Endothelial cell of umbilical vein (primary cell): ENCODE measurements around the gene DTD2. TPM values are rescaled to one million over a fixed set of nuclear protein-coding genes. Genes with fewer than 3 reads are reported as not detected.

Experiments used
- BruUV-seq: library from RNA; stranded (reverse); fragments of 400-500 nt; replicated peaks from 2 replicates; lab custom pipeline; 2021; lab: Mats Ljungman, UMichigan
- CTCF ChIA-PET: fragments of 300-600, 350-600 bp; sonication (Branson Sonifier 250); formaldehyde crosslinking; loops from one replicate; lab custom pipeline; 2021; ENCODE audit warnings: antibody characterized with exemption, inconsistent platforms; lab: Charles Lee
- POLR2A ChIA-PET: fragments of 300-600, 350-600 bp; sonication (Branson Sonifier 250); formaldehyde crosslinking; loops from one replicate; lab custom pipeline; 2021; ENCODE audit warnings: antibody characterized with exemption, inconsistent platforms; lab: Charles Lee
- DNase-seq: peaks from one replicate; pipeline ENCODE4 v3.0.0-alpha.2; 2011; ENCODE audit warnings: low read depth, low spot score
- FAIRE-seq: peaks from 2 replicates; lab custom pipeline; 2011; peaks lifted over from hg19 to GRCh38; lab: Jason Lieb, UNC
- H2AFZ ChIP-seq: 2 replicates; pipeline ENCODE4 v1.6.0; 2012; ENCODE audit warnings: low read depth, low read length, control low read depth, inconsistent platforms
- H3K27ac ChIP-seq: 2 replicates; pipeline ENCODE4 v1.5.1; 2011; ENCODE audit warnings: low read depth, mild to moderate bottlenecking, control low read depth, low read length, moderate library complexity; ENCODE audit not compliant: insufficient read depth
- H3K27me3 ChIP-seq, 2 experiments: 2 replicates each; pipeline versions ENCODE4 v1.6.0 to v1.6.1; 2011; ENCODE audit warnings: low read length in 2 of 2, mixed read lengths in 1 of 2; ENCODE audit not compliant: control insufficient read depth in 2 of 2, insufficient read depth in 2 of 2
- H3K36me3 ChIP-seq, 2 experiments: 2 replicates in 1 of 2; 3 replicates in 1 of 2; pipeline ENCODE4 v1.5.1; 2011; ENCODE audit warnings: low read length in 2 of 2, mild to moderate bottlenecking in 1 of 2, moderate library complexity in 1 of 2; ENCODE audit not compliant: control insufficient read depth in 2 of 2, insufficient read depth in 2 of 2; ENCODE audit errors: extremely low read depth in 1 of 2
- H3K4me1 ChIP-seq: 3 replicates; pipeline ENCODE4 v1.5.1; 2011; ENCODE audit warnings: mild to moderate bottlenecking, low read length; ENCODE audit not compliant: control insufficient read depth, insufficient read depth; ENCODE audit errors: extremely low read depth
- H3K4me2 ChIP-seq: 2 replicates; pipeline ENCODE4 v1.6.1; 2011; ENCODE audit warnings: low read length, control low read depth, mixed read lengths; ENCODE audit not compliant: insufficient read depth
- H3K4me3 ChIP-seq, 3 experiments: fragments of 200-600 bp in 1 of 3; sonication (generic), shearing (Covaris generic) in 1 of 3; replicated peaks in 1 of 3; 2 replicates each; pipeline ENCODE4 v1.5.1; 2011 to 2016; ENCODE audit warnings: control low read depth in 3 of 3, low read length in 3 of 3, mild to moderate bottlenecking in 2 of 3, inconsistent platforms in 1 of 3, low read depth in 1 of 3, moderate library complexity in 1 of 3; ENCODE audit not compliant: insufficient read depth in 1 of 3
- H3K79me2 ChIP-seq: 2 replicates; pipeline ENCODE4 v1.6.0; 2012; ENCODE audit warnings: low read length, inconsistent platforms; ENCODE audit not compliant: control insufficient read depth, insufficient read depth
- H3K9ac ChIP-seq: replicated peaks from 2 replicates; pipeline ENCODE3; 2011; ENCODE audit warnings: low read length, control low read depth; ENCODE audit not compliant: insufficient read depth; ENCODE audit errors: extremely low read depth
- H3K9me1 ChIP-seq: replicated peaks from 3 replicates; pipeline ENCODE4 v1.6.0; 2011; ENCODE audit warnings: mild to moderate bottlenecking, low read length; ENCODE audit not compliant: control insufficient read depth, insufficient read depth; ENCODE audit errors: extremely low read depth
- H3K9me3 ChIP-seq: replicated peaks from 2 replicates; pipeline ENCODE4 v1.5.1; 2012; ENCODE audit warnings: low read length, inconsistent platforms; ENCODE audit not compliant: control insufficient read depth, insufficient read depth
- H4K20me1 ChIP-seq: replicated peaks from 2 replicates; pipeline ENCODE3; 2011; ENCODE audit warnings: mild to moderate bottlenecking, low read length; ENCODE audit not compliant: control insufficient read depth, insufficient read depth; ENCODE audit errors: extremely low read depth
- CTCF ChIP-seq, 2 donors: IDR thresholded peaks; 1 replicate in 1 of 2; 2 replicates in 1 of 2; pipeline ENCODE4 v1.5.1; 2011; ENCODE audit warnings: low read length in 2 of 2, mild to moderate bottlenecking in 2 of 2, moderate library complexity in 2 of 2, control low read depth in 1 of 2, inconsistent platforms in 1 of 2, low read depth in 1 of 2; ENCODE audit not compliant: insufficient read depth in 1 of 2; ENCODE audit errors: extremely low read depth in 1 of 2
- EZH2 ChIP-seq: IDR thresholded peaks from 2 replicates; pipeline ENCODE4 v1.6.1; 2012; ENCODE audit warnings: borderline replicate concordance, low read depth, mild to moderate bottlenecking, moderate library complexity, low read length, inconsistent platforms; ENCODE audit not compliant: severe bottlenecking
- FOS ChIP-seq: IDR thresholded peaks from 2 replicates; pipeline ENCODE4 v1.6.1; 2011; ENCODE audit warnings: mild to moderate bottlenecking, low read length, moderate library complexity, borderline replicate concordance; ENCODE audit not compliant: insufficient read depth
- GATA2 ChIP-seq: IDR thresholded peaks from 2 replicates; pipeline ENCODE4 v1.7.0; 2011; ENCODE audit warnings: low read depth, mild to moderate bottlenecking, moderate library complexity, mixed read lengths, low read length; ENCODE audit not compliant: insufficient read length, insufficient read depth
- JUN ChIP-seq: IDR thresholded peaks from 2 replicates; pipeline ENCODE4 v1.6.1; 2011; ENCODE audit warnings: borderline replicate concordance, low read depth; ENCODE audit not compliant: insufficient read length, insufficient read depth
- MYC ChIP-seq: IDR thresholded peaks from one replicate; pipeline ENCODE4 v1.6.1; 2011; ENCODE audit warnings: mild to moderate bottlenecking, low read depth, low read length
- POLR2A ChIP-seq: IDR thresholded peaks from 2 replicates; pipeline ENCODE4 v1.6.1; 2012; ENCODE audit warnings: low read depth, mild to moderate bottlenecking, control low read depth, low read length
- POLR2AphosphoS5 ChIP-seq: IDR thresholded peaks from 2 replicates; pipeline ENCODE4 v1.6.1; 2012; ENCODE audit warnings: low read depth, mild to moderate bottlenecking, control low read depth, low read length, moderate library complexity; ENCODE audit not compliant: insufficient read depth
- dilution Hi-C: fragments of 300-500 bp; cut with MboI; formaldehyde crosslinking; loops from one replicate; pipeline ENCODE4 v1.15.0; 2019; ENCODE audit warnings: low sequenced_read_pairs; ENCODE audit not compliant: extremely low pct_ligation_motif_present
- intact Hi-C: fragments of 100-400 bp; cut with micrococcal nuclease; formaldehyde crosslinking; loops from one replicate; pipeline ENCODE4 v1.10.0; 2022
- polyA plus RNA-seq, 4 experiments: library from polyadenylated mRNA; depleted of rRNA in 3 of 4; stranded (reverse) in 3 of 4; unstranded in 1 of 4; fragments of >200 nt; gene quantifications; 2 replicates each; pipeline versions ENCODE4 v1.2.1 to v1.2.3, GENCODE V29; 2011 to 2012; ENCODE audit warnings: missing spikeins in 1 of 4
- total RNA-seq: library from RNA; stranded (reverse); gene quantifications from 2 replicates; pipeline ENCODE4 v1.2.3, GENCODE V29; 2021
- TF ChIP-seq, protein P1 (sequence below): IDR thresholded peaks from 2 replicates; pipeline ENCODE4 v1.6.1; 2011; ENCODE audit not compliant: insufficient read depth, insufficient read length

The DTD2 gene
- total and polyA plus RNA-seq, 2 donors (not counting 3 experiments of a cell fraction or from before 2014, with no cell fraction given), result 9.2 to 14.4 TPM

GRCh38 chr14:31486764-31487163, 29.5 kb upstream of the DTD2 start:
- no peak for TF ChIP-seq FOS
- TF ChIP-seq MYC, result no peak
- no peak for TF ChIP-seq EZH2
- TF ChIP-seq, protein P1, sequence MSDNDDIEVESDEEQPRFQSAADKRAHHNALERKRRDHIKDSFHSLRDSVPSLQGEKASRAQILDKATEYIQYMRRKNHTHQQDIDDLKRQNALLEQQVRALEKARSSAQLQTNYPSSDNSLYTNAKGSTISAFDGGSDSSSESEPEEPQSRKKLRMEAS, result no peak
- no peak for TF ChIP-seq GATA2
- no peak for TF ChIP-seq POLR2AphosphoS5
- TF ChIP-seq POLR2A, result no peak
- no peak for TF ChIP-seq CTCF (IDR thresholded peaks at IDR 0.05; ENCODE audit: extremely low read depth in 1 of 2, insufficient read depth in 1 of 2, low read depth in 1 of 2, low read length in 2 of 2)
- no peak for TF ChIP-seq JUN
- Histone ChIP-seq H3K79me2 (no peaks in the 10 kb centered on the region), H4K20me1 (no peaks in the 10 kb centered on the region), H3K4me2 (no peak overlapping the region), H3K27me3 (no peaks in the 10 kb centered on the region), H3K9ac (no peak overlapping the region), H3K9me1 (no peaks in the 10 kb centered on the region), H2AFZ (no peak overlapping the region), H3K9me3 (no peaks in the 10 kb centered on the region), H3K4me3 (no peak overlapping the region), H3K36me3 (no peaks in the 10 kb centered on the region), H3K4me1 (no peaks in the 10 kb centered on the region), H3K27ac (no peak overlapping the region)
- FAIRE-seq, result no peak
- ChIA-PET POLR2A (no interaction called here), CTCF (interaction anchor here (0.9 kb wide), 1 partner anchor 24 kb away, joined by 3 read pairs; no protein-coding TSS in a partner anchor)
- DNase-seq, result no peak
- BruUV-seq, result no TSS peak
- intact Hi-C loops, result no loop called here
- dilution Hi-C loops, result no loop called here
